Suprapubic skin (tissue), 4 donors: ENCODE data around the gene ADCY9.

Experiments used
- POLR2A ChIP-seq, 2 donors: fragments of 450-650 bp; IDR thresholded peaks; one replicate each; pipeline ENCODE4 v1.6.1; 2017; ENCODE audit warnings: antibody characterized with exemption in 2 of 2, mild to moderate bottlenecking in 2 of 2, moderate library complexity in 2 of 2
- POLR2AphosphoS5 ChIP-seq, 3 donors: sonication (generic); formaldehyde crosslinking; IDR thresholded peaks; one replicate each; pipeline ENCODE4 v1.6.1; 2017; ENCODE audit warnings: antibody characterized with exemption in 3 of 3

GRCh38 chr16:3968551-3968950, 147.7 kb downstream of the ADCY9 start:
- no peak for TF ChIP-seq POLR2A (IDR thresholded peaks at IDR 0.05)
- no peak for TF ChIP-seq POLR2AphosphoS5 (IDR thresholded peaks at IDR 0.05)
